ENCODE results near the gene SERINC2.
"Not testable (repeated sequence)": the region's sequence is repeated elsewhere in the genome, so short reads cannot be mapped to it uniquely, and the experiment has no call there.

SERINC2 gene

DNA sequence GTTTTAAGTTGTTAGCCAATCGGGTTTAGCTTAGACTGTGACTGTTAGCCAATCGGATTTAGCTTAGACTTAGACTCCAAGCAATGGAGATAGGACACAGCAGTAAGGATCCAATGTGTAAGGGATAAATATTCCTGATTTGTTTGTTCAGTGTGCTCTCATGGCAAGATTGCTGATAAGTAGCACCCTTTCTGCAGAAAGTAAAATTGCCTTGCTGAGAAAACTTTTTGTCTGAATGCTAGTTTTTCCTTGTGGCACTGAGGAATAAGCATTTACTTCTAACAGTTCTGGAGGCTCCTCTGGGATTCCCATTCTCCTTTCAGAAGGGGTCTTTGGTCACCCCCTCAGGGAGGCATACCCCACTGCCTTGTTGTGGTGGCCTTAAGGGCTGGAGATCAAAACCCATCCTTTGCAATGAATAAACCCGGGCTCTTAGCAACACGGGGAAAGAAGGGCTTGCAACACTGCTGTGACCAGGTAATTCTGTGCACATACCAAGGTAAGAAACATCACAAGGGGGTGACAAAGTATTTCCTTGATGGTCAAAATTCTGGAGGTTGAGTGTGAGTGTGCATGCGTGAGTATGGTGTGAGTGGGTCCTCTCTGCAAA, 45.4 kb downstream of the SERINC2 start:
- Histone ChIP-seq H3K9me3 (ENCODE audit: insufficient read depth, low read depth, low read length) (peaks cover 32% of the 10 kb centered on the region), H3K9ac (ENCODE audit: low read depth, low read length) (no peak overlapping the region), H3K4me1 (ENCODE audit: insufficient read depth, low read length) (no peaks in the 10 kb centered on the region), H3K4me3 (ENCODE audit: low read length) (no peak overlapping the region), H3K36me3 (ENCODE audit: insufficient read depth, low read length) (no peaks in the 10 kb centered on the region), H3K27me3 (ENCODE audit: insufficient read depth, low read length) (no peaks in the 10 kb centered on the region), H3K27ac (ENCODE audit: low read depth, low read length) (no peak overlapping the region)
- 91% methylated on average over 5 of the region's 5 CpGs for WGBS

DNA sequence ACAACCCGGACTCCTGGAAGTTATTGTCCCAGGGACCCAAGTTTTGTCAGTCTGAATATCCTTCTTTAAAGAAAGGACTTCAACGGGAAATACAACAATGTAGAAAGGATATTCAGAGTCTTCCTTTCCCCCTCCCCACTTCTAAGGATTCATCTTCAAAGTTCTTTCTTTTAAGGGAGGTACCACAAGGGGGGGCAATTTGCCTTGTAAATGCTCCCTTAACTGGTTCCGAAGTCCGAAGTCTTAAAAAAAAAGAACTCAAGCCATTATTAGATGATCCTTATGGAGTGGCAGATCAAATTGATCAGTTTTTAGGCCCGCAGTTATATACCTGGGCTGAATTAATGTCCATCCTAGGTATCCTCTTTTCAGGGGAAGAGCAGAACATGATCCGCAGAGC, 47.0 kb downstream of the SERINC2 start:
- Histone ChIP-seq H3K9ac (ENCODE audit: low read depth, low read length) (no peak overlapping the region), H3K4me3 (ENCODE audit: low read length) (no peak overlapping the region), H3K36me3 (ENCODE audit: insufficient read depth, low read length) (no peaks in the 10 kb centered on the region), H3K27me3 (ENCODE audit: insufficient read depth, low read length) (no peaks in the 10 kb centered on the region), H3K9me3 (ENCODE audit: insufficient read depth, low read depth, low read length) (peaks cover 29% of the 10 kb centered on the region), H3K4me1 (ENCODE audit: insufficient read depth, low read length) (no peaks in the 10 kb centered on the region), H3K27ac (ENCODE audit: low read depth, low read length) (no peak overlapping the region)
- WGBS: 70% methylated on average over 6 of the region's 6 CpGs

GRCh38 chr1:31467005-31467674, 54.1 kb downstream of the SERINC2 start:
- Histone ChIP-seq H3K36me3 (ENCODE audit: insufficient read depth, low read length) (no peaks in the 10 kb centered on the region), H3K4me3 (ENCODE audit: low read length) (no peak overlapping the region), H3K4me1 (ENCODE audit: insufficient read depth, low read length) (peaks cover 7% of the 10 kb centered on the region; the same call in 1 of the 2 replicates), H3K27me3 (ENCODE audit: insufficient read depth, low read length) (no peaks in the 10 kb centered on the region), H3K9me3 (ENCODE audit: insufficient read depth, low read depth, low read length) (peaks cover 19% of the 10 kb centered on the region), H3K9ac (ENCODE audit: low read depth, low read length) (no peak overlapping the region), H3K27ac (ENCODE audit: low read depth, low read length) (no peak overlapping the region)
- WGBS: 88% methylated on average over 3 of the region's 4 CpGs

DNA sequence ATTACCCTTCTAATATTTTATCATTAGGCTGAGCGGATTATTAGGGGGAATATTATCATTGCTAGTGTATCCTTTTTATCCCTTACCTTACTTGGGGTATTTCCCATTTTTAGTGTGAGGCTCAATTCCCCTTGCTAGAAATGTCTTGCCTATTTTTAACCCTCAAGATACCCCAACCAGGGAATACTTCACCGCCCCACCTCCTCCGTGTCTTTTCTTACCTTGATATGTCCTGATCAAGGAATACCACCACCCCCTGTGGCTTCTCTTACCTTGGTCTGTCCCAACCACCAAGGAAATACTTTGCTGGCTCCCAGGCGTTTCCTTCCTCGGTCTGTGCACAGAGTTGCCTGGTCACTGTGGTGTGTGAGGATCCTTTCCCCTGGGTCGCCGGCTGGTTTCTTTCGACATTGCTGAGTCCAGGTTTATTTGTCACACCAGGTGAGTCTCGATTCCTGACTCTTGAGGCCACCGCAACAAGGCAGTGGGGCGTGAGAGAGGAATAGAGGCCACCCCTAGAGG, 57.8 kb downstream of the SERINC2 start:
- Histone ChIP-seq H3K9ac (ENCODE audit: low read depth, low read length) (no peak overlapping the region), H3K27ac (ENCODE audit: low read depth, low read length) (no peak overlapping the region), H3K36me3 (ENCODE audit: insufficient read depth, low read length) (no peaks in the 10 kb centered on the region), H3K9me3 (ENCODE audit: insufficient read depth, low read depth, low read length) (peaks cover 17% of the 10 kb centered on the region), H3K27me3 (ENCODE audit: insufficient read depth, low read length) (no peaks in the 10 kb centered on the region), H3K4me3 (ENCODE audit: low read length) (no peak overlapping the region), H3K4me1 (ENCODE audit: insufficient read depth, low read length) (peaks cover 7% of the 10 kb centered on the region; the same call in 1 of the 2 replicates)
- 91% methylated on average over 10 of the region's 11 CpGs for WGBS

DNA sequence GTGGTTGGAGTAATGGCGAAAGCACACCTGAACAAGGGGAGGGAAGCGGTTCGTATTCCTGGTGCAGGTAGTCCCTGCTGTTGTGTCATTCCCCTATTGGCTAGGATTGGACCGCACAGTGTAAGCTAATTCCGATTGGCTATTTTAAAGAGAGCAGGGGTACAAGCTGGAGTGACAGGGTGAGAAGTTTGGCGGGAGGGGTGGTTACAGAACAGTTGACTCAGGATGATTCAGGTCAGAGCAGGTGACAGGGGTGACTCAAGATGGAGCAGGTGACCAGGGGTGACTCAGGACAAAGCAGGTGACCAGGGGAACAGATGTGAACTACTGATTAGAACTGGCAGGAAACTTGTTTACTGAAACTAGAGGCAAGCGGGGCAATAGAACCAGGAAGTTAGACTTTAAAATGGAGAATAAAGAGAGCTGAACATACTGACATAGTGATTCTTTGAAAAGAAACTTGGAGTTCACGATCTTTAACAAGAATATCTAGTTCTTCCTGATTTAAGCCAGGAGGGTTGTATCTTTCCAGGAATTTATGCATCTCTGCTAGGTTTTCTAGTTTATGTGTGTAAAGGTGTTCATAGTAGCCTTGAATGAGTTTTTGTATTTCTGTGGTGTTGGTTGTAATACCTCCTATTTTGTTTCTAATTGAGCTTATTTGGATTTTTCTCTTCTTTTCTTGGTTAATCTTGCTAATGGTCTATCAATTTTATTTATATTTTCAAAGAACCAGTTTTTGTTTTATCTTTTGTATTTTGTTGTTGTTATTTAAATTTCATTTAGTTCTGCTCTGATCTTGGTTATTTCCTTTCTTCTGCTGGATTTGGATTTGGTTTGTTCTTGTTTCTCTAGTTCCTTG, 58.7 kb downstream of the SERINC2 start:
- not testable (repeated sequence) for H3K4me1 ChIP-seq (ENCODE audit: insufficient read depth, low read length); H3K9ac ChIP-seq (ENCODE audit: low read depth, low read length); H3K36me3 ChIP-seq (ENCODE audit: insufficient read depth, low read length); H3K4me3 ChIP-seq (ENCODE audit: low read length); H3K27ac ChIP-seq (ENCODE audit: low read depth, low read length); H3K27me3 ChIP-seq (ENCODE audit: insufficient read depth, low read length)
- peaks cover 10% of the 10 kb centered on the region for H3K9me3 ChIP-seq (ENCODE audit: insufficient read depth, low read depth, low read length)
- 82% methylated on average over 8 of the region's 8 CpGs for WGBS

DNA sequence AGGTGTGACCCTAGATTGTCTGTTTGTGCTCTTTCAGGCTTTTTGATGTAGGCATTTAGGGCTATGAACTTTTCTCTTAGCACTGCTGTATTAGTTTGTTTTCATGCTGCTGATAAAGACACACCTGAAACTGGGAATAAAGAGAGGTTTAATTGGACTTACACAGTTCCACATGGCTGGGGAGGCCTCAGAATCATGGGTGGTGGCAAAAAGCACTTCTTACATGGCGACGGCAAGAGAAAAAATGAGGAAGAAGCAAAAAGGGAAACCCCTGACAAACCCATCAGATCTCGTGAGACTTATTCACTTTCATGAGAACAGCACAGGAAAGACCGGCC, 59.3 kb downstream of the SERINC2 start:
- not testable (repeated sequence) for H3K27ac ChIP-seq (ENCODE audit: low read depth, low read length); H3K27me3 ChIP-seq (ENCODE audit: insufficient read depth, low read length); H3K36me3 ChIP-seq (ENCODE audit: insufficient read depth, low read length); H3K9ac ChIP-seq (ENCODE audit: low read depth, low read length); H3K9me3 ChIP-seq (ENCODE audit: insufficient read depth, low read depth, low read length); H3K4me3 ChIP-seq (ENCODE audit: low read length); H3K4me1 ChIP-seq (ENCODE audit: insufficient read depth, low read length)
- 95% methylated on average over 4 of the region's 4 CpGs for whole genome bisulfite sequencing

GRCh38 chr1:31472673-31473072, 59.7 kb downstream of the SERINC2 start:
- H3K9ac ChIP-seq (ENCODE audit: low read depth, low read length); H3K27ac ChIP-seq (ENCODE audit: low read depth, low read length); H3K9me3 ChIP-seq (ENCODE audit: insufficient read depth, low read depth, low read length); H3K36me3 ChIP-seq (ENCODE audit: insufficient read depth, low read length); H3K4me1 ChIP-seq (ENCODE audit: insufficient read depth, low read length); H3K27me3 ChIP-seq (ENCODE audit: insufficient read depth, low read length); H3K4me3 ChIP-seq (ENCODE audit: low read length): not testable (repeated sequence)
- 100% methylated on average over 1 of the region's 1 CpG for WGBS

DNA sequence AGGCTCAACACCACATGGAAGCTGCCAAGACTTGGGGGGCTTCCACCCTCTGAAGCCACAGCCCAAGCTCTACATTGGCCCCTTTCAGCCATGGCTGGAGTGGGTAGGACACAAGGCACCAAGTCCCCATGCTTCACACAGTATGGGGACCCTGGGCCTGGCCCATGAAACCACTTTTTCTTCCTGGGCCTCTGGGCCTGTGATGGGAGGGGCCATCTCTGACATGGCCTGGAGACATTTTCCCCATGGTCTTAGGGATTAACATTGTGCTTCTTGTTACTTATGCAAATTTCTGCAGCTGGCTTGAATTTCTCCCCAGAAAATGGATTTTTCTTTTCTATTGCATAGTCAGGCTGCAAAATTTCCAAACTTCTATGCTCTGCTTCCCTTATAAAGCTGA, 60.5 kb downstream of the SERINC2 start:
- H3K4me1 ChIP-seq (ENCODE audit: insufficient read depth, low read length); H3K36me3 ChIP-seq (ENCODE audit: insufficient read depth, low read length); H3K27me3 ChIP-seq (ENCODE audit: insufficient read depth, low read length); H3K27ac ChIP-seq (ENCODE audit: low read depth, low read length); H3K4me3 ChIP-seq (ENCODE audit: low read length); H3K9ac ChIP-seq (ENCODE audit: low read depth, low read length); H3K9me3 ChIP-seq (ENCODE audit: insufficient read depth, low read depth, low read length): not testable (repeated sequence)

DNA sequence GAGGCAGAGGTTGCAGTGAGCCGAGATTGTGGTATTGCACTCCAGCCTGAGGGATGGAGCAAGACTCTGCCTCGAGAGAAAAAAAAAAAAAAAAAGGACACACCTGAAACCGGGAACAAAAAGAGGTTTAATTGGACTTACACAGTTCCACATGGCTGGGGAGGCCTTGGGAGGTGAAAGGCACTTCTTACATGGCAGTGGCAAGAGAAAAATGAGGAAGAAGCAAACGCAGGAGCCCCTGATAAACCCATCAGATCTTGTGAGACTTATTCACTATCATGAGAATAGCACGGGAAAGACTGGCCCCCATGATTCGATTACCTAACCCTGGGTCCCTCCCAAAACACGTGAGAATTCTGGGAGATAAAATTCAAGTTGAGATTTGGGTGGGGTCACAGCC, 61.6 kb downstream of the SERINC2 start:
- 92% methylated on average over 7 of the region's 7 CpGs for WGBS
- not testable (repeated sequence) for H3K4me1 ChIP-seq (ENCODE audit: insufficient read depth, low read length); H3K9me3 ChIP-seq (ENCODE audit: insufficient read depth, low read depth, low read length); H3K27ac ChIP-seq (ENCODE audit: low read depth, low read length); H3K9ac ChIP-seq (ENCODE audit: low read depth, low read length); H3K4me3 ChIP-seq (ENCODE audit: low read length); H3K36me3 ChIP-seq (ENCODE audit: insufficient read depth, low read length); H3K27me3 ChIP-seq (ENCODE audit: insufficient read depth, low read length)

DNA sequence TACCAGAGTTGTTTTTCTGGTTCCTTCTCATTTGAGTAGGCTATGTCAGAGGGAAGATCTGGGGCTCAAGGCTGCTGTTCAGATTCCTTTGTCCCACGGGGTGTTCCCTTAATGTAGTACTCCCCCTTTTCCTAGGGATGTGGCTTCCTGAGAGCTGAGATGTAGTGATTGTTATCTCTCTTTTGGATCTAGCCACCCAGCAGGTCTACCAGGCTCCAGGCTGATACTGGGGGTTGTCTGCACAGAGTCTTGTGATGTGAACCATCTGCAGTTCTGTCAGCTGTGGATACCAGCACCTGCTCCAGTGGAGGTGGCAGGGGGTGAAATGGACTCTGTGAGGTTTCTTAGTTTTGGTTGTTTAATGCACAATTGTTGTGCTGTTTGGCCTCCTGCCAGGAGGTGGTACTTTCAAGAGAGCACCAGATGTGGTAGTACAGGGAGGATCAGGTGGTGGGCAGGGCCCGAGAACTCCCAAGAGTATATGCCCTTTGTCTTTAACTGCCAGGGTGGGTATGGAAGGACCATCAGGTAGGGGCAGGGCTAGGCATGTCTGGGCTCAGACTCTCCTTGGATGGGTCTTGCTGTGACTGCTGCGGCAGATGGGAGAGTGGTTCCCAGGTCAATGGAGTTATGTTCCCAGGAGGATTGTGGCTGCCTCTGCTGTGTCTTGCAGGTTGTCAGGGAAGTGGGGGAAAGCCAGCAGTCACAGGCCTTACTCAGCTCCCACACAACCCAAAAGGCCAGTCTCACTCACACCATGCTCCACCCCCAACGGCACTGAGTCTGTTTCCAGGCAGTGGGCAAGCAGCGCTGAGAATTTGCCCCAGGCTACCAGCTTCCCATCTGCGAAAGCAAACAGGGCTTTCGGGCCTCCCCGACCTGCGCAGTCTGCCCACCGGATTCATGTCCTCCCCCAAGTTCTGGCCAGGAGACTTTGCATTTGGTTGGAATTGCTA, 64.2 kb downstream of the SERINC2 start:
- WGBS: 80% methylated on average over 10 of the region's 10 CpGs
- Histone ChIP-seq H3K36me3 (ENCODE audit: insufficient read depth, low read length) (no peaks in the 10 kb centered on the region), H3K4me3 (ENCODE audit: low read length) (no peak overlapping the region), H3K9ac (ENCODE audit: low read depth, low read length) (no peak overlapping the region), H3K9me3 (ENCODE audit: insufficient read depth, low read depth, low read length) (peaks cover 10% of the 10 kb centered on the region; the same call in 1 of the 2 replicates), H3K27me3 (ENCODE audit: insufficient read depth, low read length) (no peaks in the 10 kb centered on the region), H3K27ac (ENCODE audit: low read depth, low read length) (no peak overlapping the region), H3K4me1 (ENCODE audit: insufficient read depth, low read length) (no peaks in the 10 kb centered on the region)
